Activated CD4-positive, alpha-beta T cell treated with anti-CD3 and anti-CD28 coated beads, Interleukin-2, amount 50 U/mL, for 1 hour (primary cell): Measurements from ENCODE around the gene BRME1.

Experiments used
- DNase-seq: peaks from one replicate; pipeline ENCODE4 v3.0.0-alpha.2; 2020

Gene BRME1

GRCh38 chr19:13843104-13843921, 62.6 kb downstream of the BRME1 start:
- no peak for DNase-seq

- DNase-seq = peak; percentile 82
Observed at GRCh38 chr19:13842291-13843103, 63.4 kb downstream of the BRME1 start.

GRCh38 chr19:13841962-13842290, 64.0 kb downstream of the BRME1 start:
- DNase-seq = peak; percentile 42

- peak; percentile 49 for DNase-seq
Observed at GRCh38 chr19:13841086-13841961, 64.6 kb downstream of the BRME1 start.

- DNase-seq = peak; percentile 57
Observed at GRCh38 chr19:13840305-13841085, 65.4 kb downstream of the BRME1 start.

GRCh38 chr19:13839938-13840304, 66.0 kb downstream of the BRME1 start:
- no peak for DNase-seq

- DNase-seq = peak; percentile 85
Observed at GRCh38 chr19:13839130-13839937, 66.6 kb downstream of the BRME1 start.

GRCh38 chr19:13838435-13839129, 67.3 kb downstream of the BRME1 start:
- DNase-seq = no peak

GRCh38 chr19:13835791-13836723, 69.9 kb downstream of the BRME1 start:
- DNase-seq = peak; percentile 41

GRCh38 chr19:13834244-13835069, 71.5 kb downstream of the BRME1 start:
- DNase-seq = no peak

- DNase-seq = peak; percentile 96
Observed at GRCh38 chr19:13833330-13834243, 72.3 kb downstream of the BRME1 start.
